Medulla oblongata (tissue), 1 donor: Measurements from ENCODE around the gene CEP95.
"Not testable (repeated sequence)": the region's sequence is repeated elsewhere in the genome, so short reads cannot be mapped to it uniquely, and the experiment has no call there.

Experiments used
- DNase-seq: peaks from one replicate; pipeline ENCODE4 v3.0.0-alpha.2; 2015; ENCODE audit errors: extremely low spot score

CEP95 gene, protein sequence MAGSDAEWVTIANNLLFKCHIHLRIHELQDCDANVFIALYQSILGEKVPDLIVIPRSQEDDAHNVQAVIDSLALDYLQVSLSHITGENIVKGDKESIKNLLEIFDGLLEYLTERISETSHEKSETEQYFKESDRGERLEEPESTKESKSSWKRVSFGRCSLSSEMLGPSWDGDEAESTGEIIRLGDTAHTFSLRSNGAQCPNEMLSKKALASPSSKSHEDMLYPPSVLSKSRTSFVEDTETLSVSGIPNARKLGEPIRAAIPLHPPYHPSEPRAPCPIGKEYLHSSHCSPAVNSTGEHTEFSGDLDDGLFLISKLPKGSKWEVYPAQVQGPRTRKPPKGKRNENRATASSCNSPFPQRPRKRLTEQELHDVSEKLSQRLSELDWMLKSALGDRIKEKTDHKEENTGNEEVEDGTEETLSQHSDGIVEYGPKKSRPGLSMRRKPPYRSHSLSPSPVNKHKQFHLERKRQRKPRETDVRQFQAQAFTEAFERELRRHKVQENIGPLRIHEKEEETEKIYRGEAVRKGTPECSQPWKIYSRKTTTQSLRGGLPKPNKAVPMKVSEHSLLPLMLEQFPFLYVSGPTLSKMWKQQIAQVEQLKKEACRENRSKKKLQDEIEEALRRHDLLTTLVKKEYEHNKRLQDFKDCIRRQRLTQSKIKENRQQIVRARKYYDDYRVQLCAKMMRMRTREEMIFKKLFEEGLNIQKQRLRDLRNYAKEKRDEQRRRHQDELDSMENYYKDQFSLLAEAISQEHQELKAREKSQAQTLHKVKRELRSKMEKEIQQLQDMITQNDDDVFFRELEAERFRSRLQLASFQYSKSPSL

DNA sequence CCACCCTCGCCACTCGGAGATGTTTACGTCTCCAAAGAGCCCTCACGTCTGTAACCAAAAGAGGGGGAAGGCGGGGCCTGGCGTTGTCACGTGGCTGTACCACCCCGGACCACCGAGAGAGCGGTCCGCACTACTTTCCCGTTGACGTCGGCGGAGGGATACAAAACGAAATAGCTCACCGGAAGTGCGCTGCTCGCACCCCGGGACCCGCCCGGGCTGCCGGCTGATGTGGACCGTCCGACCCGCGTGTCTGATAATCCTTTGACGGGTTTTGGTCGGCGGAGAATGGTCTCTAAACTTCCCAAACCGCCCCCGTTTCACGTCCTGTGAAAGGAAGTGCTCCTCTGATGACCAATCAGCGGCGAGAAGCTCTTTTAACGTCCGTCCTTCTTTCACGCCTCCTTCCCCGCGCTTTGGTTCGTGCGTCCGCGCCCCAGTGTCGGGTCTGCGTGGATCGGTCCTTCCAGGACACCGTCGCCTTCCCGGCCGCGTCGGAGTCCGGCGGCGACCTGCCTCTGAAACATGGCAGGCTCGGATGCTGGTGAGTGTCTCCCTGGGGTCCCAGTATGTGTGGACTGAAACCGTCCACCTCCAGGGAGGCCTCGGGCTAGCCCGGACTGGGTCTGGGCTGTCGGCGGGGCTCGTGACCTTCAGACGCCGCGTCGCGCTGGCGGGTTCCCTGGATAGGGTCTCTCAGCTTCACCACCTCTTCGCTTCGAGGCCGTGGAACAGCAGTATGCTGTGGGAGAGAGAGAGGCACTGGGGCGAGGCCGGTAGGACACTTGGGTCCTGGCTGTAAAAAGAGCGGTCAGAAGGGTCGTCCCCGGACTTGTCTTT is at the start of gene CEP95:
CEP95 (plus strand) TSS at position 402 of the 837 bp plus-strand sequence; CDS start at position 523, 121 bp downstream.
- DNase-seq = peak; percentile 97

GRCh38 chr17:64457156-64457555 is 49.6 kb upstream of the CEP95 start:
- no peak for DNase-seq

DNA sequence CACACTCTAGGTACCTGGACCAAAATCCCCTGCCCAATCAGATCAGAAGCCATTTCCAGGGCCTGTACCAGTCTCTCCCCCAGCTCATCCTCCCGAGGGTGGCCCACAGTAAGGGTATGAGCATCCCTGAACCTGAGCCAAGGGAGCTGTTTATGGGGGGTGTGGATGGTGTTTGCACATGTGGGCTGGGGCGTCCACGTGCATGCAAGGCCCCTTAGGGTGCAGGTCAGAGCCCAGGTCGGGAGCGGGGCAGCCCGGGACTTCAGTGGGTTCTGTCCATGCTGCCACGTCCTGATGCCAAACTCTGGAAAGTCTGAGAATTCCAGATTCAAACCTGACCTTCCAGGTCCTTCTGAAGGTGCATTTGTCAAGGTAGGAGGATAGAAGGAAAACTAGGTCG is 48.0 kb upstream of the CEP95 start:
- DNase-seq = no peak

DNA sequence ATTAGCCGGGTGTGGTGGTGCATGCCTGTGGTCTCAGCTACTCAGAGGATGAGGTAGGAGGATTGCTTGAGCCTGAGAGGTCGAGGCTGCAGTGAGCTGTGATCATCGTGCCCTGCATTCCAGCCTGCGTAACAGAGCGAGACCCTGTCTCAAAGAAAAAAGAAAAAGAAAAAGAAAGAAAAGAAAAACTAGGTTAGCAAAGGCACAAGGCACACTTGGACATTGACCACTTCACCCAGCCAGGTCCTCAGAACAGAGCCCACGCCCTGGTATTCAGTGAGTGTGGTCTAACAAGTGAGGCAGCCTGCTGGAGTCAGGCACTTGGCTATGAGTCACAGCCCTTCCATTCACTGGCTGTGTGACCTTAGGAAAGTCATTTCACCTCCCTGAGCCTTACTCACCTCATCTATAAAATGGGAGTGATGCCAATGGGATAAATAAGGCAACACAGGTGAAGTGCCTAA is 47.5 kb upstream of the CEP95 start:
- no peak for DNase-seq

GRCh38 chr17:64459818-64460217 is 47.0 kb upstream of the CEP95 start:
- DNase-seq = not testable (repeated sequence)

- DNase-seq = no peak
Measured at GRCh38 chr17:64460955-64461354, 45.8 kb upstream of the CEP95 start.

GRCh38 chr17:64461788-64462187 is 45.0 kb upstream of the CEP95 start:
- DNase-seq = no peak

DNA sequence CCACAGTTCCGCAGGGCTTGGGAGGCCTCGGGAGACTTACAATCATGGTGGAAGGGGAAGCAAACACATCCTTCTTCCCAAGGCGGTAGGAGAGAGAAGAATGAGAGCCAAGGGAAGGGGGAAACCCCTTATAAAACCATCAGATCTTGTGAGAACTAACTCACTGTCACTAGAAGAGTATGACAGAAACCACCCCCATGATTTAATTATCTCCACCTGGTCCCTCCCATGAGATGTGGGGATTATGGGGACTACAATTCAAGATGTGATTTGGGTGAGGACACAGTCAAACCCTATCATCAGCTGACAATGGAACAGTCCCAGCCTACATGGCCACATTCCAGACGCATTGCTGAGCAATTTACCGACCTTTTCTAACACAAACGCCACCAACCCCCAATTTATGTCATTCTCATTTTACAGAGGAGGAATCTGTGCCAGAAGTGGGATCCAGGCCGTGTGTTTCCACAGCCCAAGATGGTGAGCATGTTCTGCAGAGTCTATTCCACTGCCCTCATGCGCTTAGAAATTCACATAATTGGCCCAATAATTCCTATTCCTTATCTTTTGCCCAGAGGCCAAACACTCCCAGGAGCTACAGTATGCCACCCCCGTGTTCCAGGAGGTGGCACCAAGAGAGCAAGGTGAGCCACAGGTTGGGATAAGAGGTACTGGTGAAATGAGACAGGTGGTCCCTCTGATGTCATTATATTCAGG is 40.6 kb upstream of the CEP95 start:
- DNase-seq = no peak

GRCh38 chr17:64466834-64467233 is 39.9 kb upstream of the CEP95 start:
- not testable (repeated sequence) for DNase-seq

DNA sequence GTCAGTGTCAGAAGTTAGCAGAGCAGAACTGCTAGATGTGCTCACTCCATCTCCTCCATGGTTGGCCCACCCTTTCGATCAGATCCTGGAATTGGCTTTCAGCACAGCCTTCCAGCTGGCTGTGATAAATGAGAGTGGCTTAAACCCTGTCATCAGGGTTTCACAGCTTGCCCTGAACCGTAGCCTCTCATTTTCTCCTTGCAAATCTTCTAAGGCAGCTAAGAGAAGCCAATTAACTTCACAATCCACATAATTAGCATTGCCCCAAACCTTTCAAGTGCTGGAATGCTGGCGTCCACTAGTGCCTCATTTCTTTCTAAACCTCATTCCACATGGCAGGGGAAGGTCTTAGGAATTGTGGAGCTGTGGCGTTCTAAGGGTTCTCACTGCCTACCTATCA is 36.2 kb upstream of the CEP95 start:
- no peak for DNase-seq

DNA sequence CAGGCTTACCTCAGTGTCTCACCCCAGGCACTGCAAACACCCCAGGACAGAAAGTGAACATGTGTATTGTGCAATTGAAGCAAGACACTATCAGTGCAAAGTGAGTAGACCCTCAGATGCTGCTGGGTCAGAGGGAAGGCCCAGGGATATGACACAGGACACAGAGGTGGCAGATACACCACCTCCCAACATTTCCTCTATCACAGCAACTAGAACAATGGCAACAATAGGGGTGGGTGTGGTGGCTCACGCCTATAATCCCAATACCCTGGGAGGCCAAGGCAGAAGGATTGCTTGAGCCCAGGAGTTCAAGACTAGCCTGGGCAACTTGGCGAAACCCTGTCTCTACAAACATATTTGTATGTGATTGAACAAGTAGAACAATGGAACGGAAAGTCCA is 35.3 kb upstream of the CEP95 start:
- no peak for DNase-seq

GRCh38 chr17:64472564-64472963 is 34.2 kb upstream of the CEP95 start:
- no peak for DNase-seq

- no peak for DNase-seq
Measured at GRCh38 chr17:64477849-64478248, 28.9 kb upstream of the CEP95 start.

DNA sequence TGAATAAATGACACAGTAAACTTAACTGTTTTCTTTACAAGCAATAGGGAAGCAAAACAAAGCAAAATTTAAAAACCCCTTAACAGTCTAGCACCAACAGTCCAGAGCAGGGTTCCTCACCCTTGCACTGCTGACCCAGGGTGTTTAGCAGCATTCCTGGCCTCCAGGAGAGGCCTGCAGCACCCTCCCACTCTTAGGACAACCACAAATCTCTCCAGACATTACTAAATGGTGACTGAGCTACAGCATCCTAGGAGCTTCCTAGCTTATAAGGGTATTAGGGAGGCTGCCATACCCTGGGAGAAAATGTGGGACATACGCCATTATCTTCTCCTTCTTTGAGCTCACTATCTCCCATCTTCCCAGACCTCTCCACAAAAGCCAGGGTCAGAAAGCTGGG is 25.8 kb upstream of the CEP95 start:
- no peak for DNase-seq

GRCh38 chr17:64484380-64484779 is 22.4 kb upstream of the CEP95 start:
- no peak for DNase-seq

GRCh38 chr17:64488301-64488700 is 18.5 kb upstream of the CEP95 start:
- DNase-seq = no peak

GRCh38 chr17:64491034-64491860 is 15.5 kb upstream of the CEP95 start:
- DNase-seq = no peak

DNA sequence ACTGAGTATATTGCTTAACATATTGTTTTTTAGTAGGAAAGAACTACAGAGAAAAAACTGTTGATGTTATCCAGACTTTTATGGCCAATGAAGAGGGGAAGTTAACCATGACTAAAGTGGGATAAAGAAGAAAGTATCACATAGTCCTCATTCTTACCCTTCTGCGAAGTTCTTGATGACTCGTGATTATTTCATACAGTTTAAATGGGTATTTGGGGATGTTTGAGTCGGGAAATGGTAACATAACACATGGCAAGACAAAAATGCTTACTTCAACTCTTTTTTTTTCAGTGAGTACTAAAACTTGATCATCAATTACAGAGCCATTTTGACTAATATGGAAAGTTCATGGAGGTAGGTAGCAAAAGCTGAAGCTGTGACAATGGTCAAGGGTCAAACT is 14.8 kb upstream of the CEP95 start:
- DNase-seq = no peak

DNA sequence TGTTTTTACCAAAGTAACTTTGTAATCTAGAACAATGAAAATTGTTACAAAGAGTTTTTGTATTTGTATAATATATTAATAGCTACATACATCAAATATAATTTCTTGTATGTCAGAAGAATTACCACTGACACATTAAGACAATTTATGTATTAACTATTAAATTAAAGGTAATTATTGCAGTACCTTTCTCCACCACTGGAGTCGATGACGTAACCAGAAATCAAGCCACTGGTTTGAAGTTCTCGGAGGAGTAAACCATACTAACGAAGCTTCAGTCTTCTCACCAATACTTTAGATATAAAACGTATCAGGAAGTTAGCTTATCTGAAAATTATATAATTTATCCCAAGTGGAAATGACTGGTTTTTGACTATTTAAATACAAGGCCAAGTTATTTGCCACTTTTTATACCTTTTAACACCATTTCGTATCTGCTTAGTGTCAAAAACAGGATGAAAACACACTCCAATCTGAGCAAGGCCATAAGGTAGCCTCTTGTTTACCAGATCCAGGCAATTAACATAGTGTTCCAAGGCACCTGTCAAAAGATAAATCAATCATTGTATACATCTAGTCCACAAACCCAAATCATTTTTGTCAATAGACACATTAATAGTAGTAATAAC is 14.2 kb upstream of the CEP95 start:
- no peak for DNase-seq

GRCh38 chr17:64494121-64494520 is 12.7 kb upstream of the CEP95 start:
- DNase-seq = no peak
